Neural cell (in vitro differentiated cells): ENCODE results near the gene TAOK1. TPM values are rescaled to one million over a fixed set of nuclear protein-coding genes. Genes with fewer than 3 reads are reported as not detected.

Source experiments
- H2AFZ ChIP-seq: fragments of 200-600, 300-800 bp; sonication (generic), shearing (Covaris generic); 2 replicates; pipeline ENCODE4 v1.6.0; 2014; ENCODE audit warnings: low read depth, mild to moderate bottlenecking, antibody characterized with exemption, low read length, moderate library complexity
- H3F3A ChIP-seq: fragments of 200-600 bp; shearing (Covaris generic); 2 replicates; pipeline ENCODE4 v1.6.1; 2016; ENCODE audit warnings: mild to moderate bottlenecking, moderate library complexity, mixed read lengths, antibody characterized with exemption, low read length; ENCODE audit not compliant: insufficient read depth, poor library complexity, severe bottlenecking
- H3K27ac ChIP-seq: fragments of 200-600, 300-800 bp; sonication (generic), shearing (Covaris generic); 2 replicates; pipeline ENCODE4 v1.5.1; 2014; ENCODE audit warnings: mild to moderate bottlenecking, low read length, moderate library complexity
- H3K27me3 ChIP-seq: fragments of 300-800, 200-600 bp; sonication (generic), shearing (Covaris generic); 2 replicates; pipeline ENCODE4 v1.6.0; 2014; ENCODE audit warnings: mild to moderate bottlenecking, low read depth, low read length, moderate library complexity; ENCODE audit not compliant: insufficient read depth
- H3K36me3 ChIP-seq: fragments of 300-800, 200-600 bp; sonication (generic), shearing (Covaris generic); 2 replicates; pipeline ENCODE4 v1.5.1; 2014; ENCODE audit warnings: mild to moderate bottlenecking, antibody characterized with exemption, low read length, moderate library complexity; ENCODE audit not compliant: insufficient read depth
- H3K4me2 ChIP-seq: fragments of 300-800, 200-600 bp; sonication (generic), shearing (Covaris generic); 2 replicates; pipeline ENCODE4 v1.6.0; 2014; ENCODE audit warnings: mild to moderate bottlenecking, low read length
- H3K4me3 ChIP-seq: fragments of 300-800, 200-600 bp; sonication (generic), shearing (Covaris generic); 2 replicates; pipeline ENCODE4 v1.5.1; 2014; ENCODE audit warnings: mild to moderate bottlenecking, low read length, moderate library complexity
- H3K79me2 ChIP-seq: fragments of 200-600 bp; shearing (Covaris generic); replicated peaks from 2 replicates; pipeline ENCODE4 v1.6.0; 2014; ENCODE audit warnings: mild to moderate bottlenecking, low read length, moderate library complexity; ENCODE audit not compliant: insufficient read depth
- H3K9ac ChIP-seq: fragments of 300-800, 200-600 bp; sonication (generic), shearing (Covaris generic); 2 replicates; pipeline ENCODE4 v1.6.1; 2016; ENCODE audit warnings: mild to moderate bottlenecking, low read length, mixed read lengths
- H3K9me2 ChIP-seq: fragments of 200-600 bp; shearing (Covaris generic); 2 replicates; pipeline ENCODE4 v1.6.1; 2016; ENCODE audit warnings: mild to moderate bottlenecking, low read length, mixed read lengths; ENCODE audit not compliant: insufficient read depth
- H3K9me3 ChIP-seq: fragments of 200-600, 300-800 bp; sonication (generic), shearing (Covaris generic); 2 replicates; pipeline ENCODE4 v1.6.1; 2016; ENCODE audit warnings: mild to moderate bottlenecking, mixed run types, low read length, moderate library complexity, mixed read lengths
- H4K20me1 ChIP-seq: fragments of 200-600 bp; shearing (Covaris generic); 2 replicates; pipeline ENCODE4 v1.6.1; 2016; ENCODE audit warnings: mild to moderate bottlenecking, mixed run types; ENCODE audit not compliant: insufficient read depth
- EP300 ChIP-seq: fragments of 450-650 bp; conservative IDR thresholded peaks from 2 replicates; pipeline ENCODE4 v1.6.1; 2014; ENCODE audit warnings: antibody characterized with exemption, mild to moderate bottlenecking, moderate library complexity; ENCODE audit not compliant: poor library complexity, severe bottlenecking
- EZH2 ChIP-seq: fragments of 200-600, 300-800 bp; shearing (Covaris generic), sonication (generic); IDR thresholded peaks from 2 replicates; pipeline ENCODE4 v1.6.1; 2014; ENCODE audit warnings: antibody characterized with exemption, low read length, borderline replicate concordance, mild to moderate bottlenecking; ENCODE audit not compliant: insufficient read depth, poor library complexity, severe bottlenecking
- MXI1 ChIP-seq: fragments of 450-650 bp; conservative IDR thresholded peaks from 2 replicates; pipeline ENCODE4 v1.6.1; 2014; ENCODE audit warnings: antibody characterized with exemption, mild to moderate bottlenecking; ENCODE audit not compliant: poor library complexity, severe bottlenecking
- POLR2AphosphoS5 ChIP-seq: IDR thresholded peaks from 2 replicates; pipeline ENCODE4 v1.6.1; 2012
- RAD21 ChIP-seq: fragments of 450-650 bp; conservative IDR thresholded peaks from 2 replicates; pipeline ENCODE4 v1.6.1; 2014; ENCODE audit warnings: antibody characterized with exemption, mild to moderate bottlenecking, moderate library complexity
- SMC3 ChIP-seq: fragments of 450-650 bp; conservative IDR thresholded peaks from 2 replicates; pipeline ENCODE4 v1.6.1; 2014; ENCODE audit warnings: antibody characterized with exemption, mild to moderate bottlenecking, moderate library complexity; ENCODE audit not compliant: poor library complexity
- TAF1 ChIP-seq: IDR thresholded peaks from 2 replicates; pipeline ENCODE4 v1.6.1; 2012; ENCODE audit warnings: low read depth
- polyA plus RNA-seq: library from polyadenylated mRNA; depleted of rRNA; stranded (reverse); fragments of >200 nt; gene quantifications from 2 replicates; pipeline ENCODE4 v1.2.3, GENCODE V29; 2014
- TF ChIP-seq, protein P1 (sequence below): IDR thresholded peaks from 2 replicates; pipeline ENCODE4 v1.6.1; 2012; ENCODE audit warnings: borderline replicate concordance
- TF ChIP-seq, protein P2 (sequence below): fragments of 450-650 bp; IDR thresholded peaks from 2 replicates; pipeline ENCODE4 v1.5.1; 2014; ENCODE audit warnings: antibody characterized with exemption, mild to moderate bottlenecking, moderate library complexity; ENCODE audit not compliant: poor library complexity, severe bottlenecking

The TAOK1 gene
- polyA plus RNA-seq, 1 donor from 2014 or later: 53.2 TPM

DNA sequence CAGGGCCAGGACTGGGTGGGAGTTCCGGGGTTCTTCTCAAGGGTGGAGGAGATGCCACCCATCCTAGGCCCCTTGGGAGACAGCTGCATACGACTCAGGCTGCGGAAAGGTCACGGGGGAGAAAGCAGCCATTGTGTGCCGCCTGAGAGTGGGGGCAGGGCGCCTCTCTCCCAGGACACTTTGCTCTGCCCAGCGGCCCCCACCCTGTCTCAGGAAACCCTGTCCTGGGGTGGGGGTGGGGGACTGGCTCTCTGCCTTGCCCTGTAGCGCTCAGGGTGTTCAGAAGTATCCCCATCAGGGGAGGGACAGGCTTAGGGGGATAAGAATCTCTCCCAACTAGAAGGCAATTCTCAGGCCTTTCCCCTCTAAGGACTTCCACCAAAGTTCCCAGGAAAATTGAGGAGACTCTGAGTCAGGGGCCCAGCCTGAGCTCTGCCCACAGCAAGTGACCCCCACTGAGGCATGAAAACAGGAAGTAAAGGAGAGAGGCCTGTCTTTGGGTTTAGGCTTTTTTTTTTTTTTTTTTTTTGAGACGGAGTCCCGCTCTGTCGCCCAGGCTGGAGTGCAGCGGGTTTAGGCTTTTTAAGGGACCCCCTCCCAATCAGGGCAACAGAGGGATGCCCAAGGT lies 194.4 kb downstream of the TAOK1 start:
- peaks cover 33% of the 10 kb centered on the region for H3K79me2 ChIP-seq
- H3F3A ChIP-seq: no peaks in the 10 kb centered on the region
- no peak overlapping the region for H3K27ac ChIP-seq
- H3K4me2 ChIP-seq: no peak overlapping the region
- no peaks in the 10 kb centered on the region for H3K9me3 ChIP-seq
- H3K9ac ChIP-seq: no peak overlapping the region
- no peak for TF ChIP-seq RAD21
- no peak for TF ChIP-seq EZH2
- TF ChIP-seq SMC3: no peak
- TF ChIP-seq MXI1: no peak
- H3K27me3 ChIP-seq: no peaks in the 10 kb centered on the region
- peaks cover 15% of the 10 kb centered on the region for H4K20me1 ChIP-seq
- H2AFZ ChIP-seq: no peak overlapping the region
- no peaks in the 10 kb centered on the region for H3K9me2 ChIP-seq
- H3K4me3 ChIP-seq: no peak overlapping the region
- no peaks in the 10 kb centered on the region for H3K36me3 ChIP-seq

DNA sequence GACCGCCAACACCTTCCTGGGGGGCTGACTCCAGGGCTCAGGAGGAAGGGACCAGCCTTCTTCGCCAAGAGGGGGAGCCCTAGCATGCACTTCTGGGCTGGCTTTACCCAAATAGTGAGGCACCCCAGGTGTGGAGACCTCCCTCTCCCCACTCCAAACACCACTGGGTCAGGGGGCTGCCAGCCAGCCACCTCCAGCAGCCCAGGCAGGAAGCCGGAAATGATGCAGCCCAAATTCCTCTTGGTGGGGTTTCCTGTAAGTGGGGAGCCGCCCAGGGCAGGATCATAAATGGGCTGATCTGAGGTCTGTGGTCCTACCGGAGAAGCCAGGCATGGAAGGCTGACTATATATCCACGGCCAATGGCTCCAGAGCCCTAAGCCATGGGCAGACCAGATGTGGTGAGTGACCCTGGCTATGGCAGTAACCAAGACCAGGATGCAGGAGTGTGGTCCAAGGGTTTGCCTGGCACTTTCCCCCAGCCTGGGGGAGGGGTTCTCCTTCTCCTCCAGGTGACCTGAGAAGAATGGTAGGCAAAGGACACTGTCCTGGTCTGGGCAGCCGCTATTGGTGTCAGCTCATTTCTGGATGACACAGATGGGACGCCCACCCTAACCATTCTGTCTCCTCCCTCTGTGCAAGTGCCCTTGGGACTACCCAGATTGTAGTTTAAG lies 195.1 kb downstream of the TAOK1 start:
- peaks cover 33% of the 10 kb centered on the region for H3K79me2 ChIP-seq
- TF ChIP-seq EP300 (no peak), TAF1 (no peak), POLR2AphosphoS5 (no peak), SMC3 (no peak), EZH2 (no peak), RAD21 (no peak), MXI1 (no peak)
- TF ChIP-seq, protein P1, sequence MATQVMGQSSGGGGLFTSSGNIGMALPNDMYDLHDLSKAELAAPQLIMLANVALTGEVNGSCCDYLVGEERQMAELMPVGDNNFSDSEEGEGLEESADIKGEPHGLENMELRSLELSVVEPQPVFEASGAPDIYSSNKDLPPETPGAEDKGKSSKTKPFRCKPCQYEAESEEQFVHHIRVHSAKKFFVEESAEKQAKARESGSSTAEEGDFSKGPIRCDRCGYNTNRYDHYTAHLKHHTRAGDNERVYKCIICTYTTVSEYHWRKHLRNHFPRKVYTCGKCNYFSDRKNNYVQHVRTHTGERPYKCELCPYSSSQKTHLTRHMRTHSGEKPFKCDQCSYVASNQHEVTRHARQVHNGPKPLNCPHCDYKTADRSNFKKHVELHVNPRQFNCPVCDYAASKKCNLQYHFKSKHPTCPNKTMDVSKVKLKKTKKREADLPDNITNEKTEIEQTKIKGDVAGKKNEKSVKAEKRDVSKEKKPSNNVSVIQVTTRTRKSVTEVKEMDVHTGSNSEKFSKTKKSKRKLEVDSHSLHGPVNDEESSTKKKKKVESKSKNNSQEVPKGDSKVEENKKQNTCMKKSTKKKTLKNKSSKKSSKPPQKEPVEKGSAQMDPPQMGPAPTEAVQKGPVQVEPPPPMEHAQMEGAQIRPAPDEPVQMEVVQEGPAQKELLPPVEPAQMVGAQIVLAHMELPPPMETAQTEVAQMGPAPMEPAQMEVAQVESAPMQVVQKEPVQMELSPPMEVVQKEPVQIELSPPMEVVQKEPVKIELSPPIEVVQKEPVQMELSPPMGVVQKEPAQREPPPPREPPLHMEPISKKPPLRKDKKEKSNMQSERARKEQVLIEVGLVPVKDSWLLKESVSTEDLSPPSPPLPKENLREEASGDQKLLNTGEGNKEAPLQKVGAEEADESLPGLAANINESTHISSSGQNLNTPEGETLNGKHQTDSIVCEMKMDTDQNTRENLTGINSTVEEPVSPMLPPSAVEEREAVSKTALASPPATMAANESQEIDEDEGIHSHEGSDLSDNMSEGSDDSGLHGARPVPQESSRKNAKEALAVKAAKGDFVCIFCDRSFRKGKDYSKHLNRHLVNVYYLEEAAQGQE: no peak
- TF ChIP-seq, protein P2, sequence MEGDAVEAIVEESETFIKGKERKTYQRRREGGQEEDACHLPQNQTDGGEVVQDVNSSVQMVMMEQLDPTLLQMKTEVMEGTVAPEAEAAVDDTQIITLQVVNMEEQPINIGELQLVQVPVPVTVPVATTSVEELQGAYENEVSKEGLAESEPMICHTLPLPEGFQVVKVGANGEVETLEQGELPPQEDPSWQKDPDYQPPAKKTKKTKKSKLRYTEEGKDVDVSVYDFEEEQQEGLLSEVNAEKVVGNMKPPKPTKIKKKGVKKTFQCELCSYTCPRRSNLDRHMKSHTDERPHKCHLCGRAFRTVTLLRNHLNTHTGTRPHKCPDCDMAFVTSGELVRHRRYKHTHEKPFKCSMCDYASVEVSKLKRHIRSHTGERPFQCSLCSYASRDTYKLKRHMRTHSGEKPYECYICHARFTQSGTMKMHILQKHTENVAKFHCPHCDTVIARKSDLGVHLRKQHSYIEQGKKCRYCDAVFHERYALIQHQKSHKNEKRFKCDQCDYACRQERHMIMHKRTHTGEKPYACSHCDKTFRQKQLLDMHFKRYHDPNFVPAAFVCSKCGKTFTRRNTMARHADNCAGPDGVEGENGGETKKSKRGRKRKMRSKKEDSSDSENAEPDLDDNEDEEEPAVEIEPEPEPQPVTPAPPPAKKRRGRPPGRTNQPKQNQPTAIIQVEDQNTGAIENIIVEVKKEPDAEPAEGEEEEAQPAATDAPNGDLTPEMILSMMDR: no peak
- no peak overlapping the region for H3K4me3 ChIP-seq
- no peaks in the 10 kb centered on the region for H3K9me2 ChIP-seq
- H3F3A ChIP-seq: no peaks in the 10 kb centered on the region
- H3K36me3 ChIP-seq: no peaks in the 10 kb centered on the region
- no peak overlapping the region for H3K9ac ChIP-seq
- no peak overlapping the region for H2AFZ ChIP-seq
- no peaks in the 10 kb centered on the region for H3K9me3 ChIP-seq
- H3K27ac ChIP-seq: no peak overlapping the region
- H4K20me1 ChIP-seq: peaks cover 15% of the 10 kb centered on the region
- no peak overlapping the region for H3K4me2 ChIP-seq
- H3K27me3 ChIP-seq: no peaks in the 10 kb centered on the region
